Keratinocyte (primary cell): ENCODE data around the gene IL11.

Source experiments
- EZH2 ChIP-seq: IDR thresholded peaks from one replicate; pipeline ENCODE4 v1.6.1; 2012; ENCODE audit warnings: inconsistent platforms, mild to moderate bottlenecking, low read length, moderate library complexity
- TF ChIP-seq, protein P1 (sequence below), 3 experiments: IDR thresholded peaks in 1 of 3; conservative IDR thresholded peaks in 1 of 3; optimal IDR thresholded peaks in 1 of 3; 2 replicates in 2 of 3; 3 replicates in 1 of 3; pipeline versions ENCODE3 to v1.5.1; 2011; ENCODE audit warnings: low read length in 3 of 3, mild to moderate bottlenecking in 3 of 3, moderate library complexity in 2 of 3, control low read depth in 1 of 3, inconsistent platforms in 1 of 3; ENCODE audit not compliant: insufficient read depth in 2 of 3; ENCODE audit errors: extremely low read depth in 1 of 3

- TF ChIP-seq, protein P1, sequence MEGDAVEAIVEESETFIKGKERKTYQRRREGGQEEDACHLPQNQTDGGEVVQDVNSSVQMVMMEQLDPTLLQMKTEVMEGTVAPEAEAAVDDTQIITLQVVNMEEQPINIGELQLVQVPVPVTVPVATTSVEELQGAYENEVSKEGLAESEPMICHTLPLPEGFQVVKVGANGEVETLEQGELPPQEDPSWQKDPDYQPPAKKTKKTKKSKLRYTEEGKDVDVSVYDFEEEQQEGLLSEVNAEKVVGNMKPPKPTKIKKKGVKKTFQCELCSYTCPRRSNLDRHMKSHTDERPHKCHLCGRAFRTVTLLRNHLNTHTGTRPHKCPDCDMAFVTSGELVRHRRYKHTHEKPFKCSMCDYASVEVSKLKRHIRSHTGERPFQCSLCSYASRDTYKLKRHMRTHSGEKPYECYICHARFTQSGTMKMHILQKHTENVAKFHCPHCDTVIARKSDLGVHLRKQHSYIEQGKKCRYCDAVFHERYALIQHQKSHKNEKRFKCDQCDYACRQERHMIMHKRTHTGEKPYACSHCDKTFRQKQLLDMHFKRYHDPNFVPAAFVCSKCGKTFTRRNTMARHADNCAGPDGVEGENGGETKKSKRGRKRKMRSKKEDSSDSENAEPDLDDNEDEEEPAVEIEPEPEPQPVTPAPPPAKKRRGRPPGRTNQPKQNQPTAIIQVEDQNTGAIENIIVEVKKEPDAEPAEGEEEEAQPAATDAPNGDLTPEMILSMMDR (optimal IDR thresholded peaks at IDR 0.05 in 1 of 3, IDR thresholded peaks at IDR 0.05 in 1 of 3, conservative IDR thresholded peaks at IDR 0.05 in 1 of 3; ENCODE audit: extremely low read depth in 1 of 3, insufficient read depth in 2 of 3, low read length in 3 of 3) = no peak
- no peak for TF ChIP-seq EZH2
These were observed 7.1 kb downstream of the IL11 start, which contains the start of gene GARIN5B for GRCh38 chr19:55362990-55363716.
